OCI-LY3 (cell line): ENCODE results near the gene WTAP.
"Not testable (repeated sequence)": the region's sequence is repeated elsewhere in the genome, so short reads cannot be mapped to it uniquely, and the experiment has no call there.

Source experiments
- H2AFZ ChIP-seq: fragments of 200-600, 300-600 bp; shearing (Covaris generic); 2 replicates; pipeline ENCODE4 v1.6.0; 2014; ENCODE audit warnings: antibody characterized with exemption, low read depth, low read length
- H3K27ac ChIP-seq: fragments of 200-600, 300-600 bp; sonication (generic); 2 replicates; pipeline ENCODE4 v1.5.1; 2014; ENCODE audit warnings: mild to moderate bottlenecking, low read length, moderate library complexity, mixed read lengths
- H3K27me3 ChIP-seq: fragments of 200-600, 300-600 bp; sonication (generic); 2 replicates; pipeline ENCODE4 v1.6.1; 2014; ENCODE audit warnings: low read depth, low read length, mixed read lengths
- H3K36me3 ChIP-seq: fragments of 200-600, 300-600 bp; sonication (generic); replicated peaks from 2 replicates; pipeline ENCODE3; 2014; ENCODE audit warnings: low read depth, low read length, mixed read lengths
- H3K4me1 ChIP-seq: fragments of 300-600, 200-600 bp; sonication (generic); 2 replicates; pipeline ENCODE4 v1.6.1; 2014; ENCODE audit warnings: low read length, mixed read lengths
- H3K4me2 ChIP-seq: fragments of 200-600, 300-600 bp; sonication (generic); 2 replicates; pipeline ENCODE4 v1.6.1; 2014; ENCODE audit warnings: low read length, mixed read lengths
- H3K4me3 ChIP-seq: fragments of 300-600, 200-600 bp; sonication (generic); 2 replicates; pipeline ENCODE4 v1.5.1; 2014; ENCODE audit warnings: antibody characterized with exemption, mild to moderate bottlenecking, low read length, moderate library complexity
- H3K79me2 ChIP-seq: fragments of 300-600, 200-600 bp; shearing (Covaris generic); 2 replicates; pipeline ENCODE4 v1.6.1; 2014; ENCODE audit warnings: mild to moderate bottlenecking, low read length, mixed read lengths
- H3K9ac ChIP-seq: fragments of 300-600, 200-600 bp; shearing (Covaris generic); 2 replicates; pipeline ENCODE4 v1.6.0; 2014; ENCODE audit warnings: mild to moderate bottlenecking, low read length, moderate library complexity
- H3K9me3 ChIP-seq: fragments of 200-600, 300-600 bp; shearing (Covaris generic); 2 replicates; pipeline ENCODE4 v1.6.1; 2014; ENCODE audit warnings: low read length, mixed read lengths; ENCODE audit not compliant: insufficient read depth
- H4K20me1 ChIP-seq: fragments of 200-600, 300-600 bp; sonication (generic); 2 replicates; pipeline ENCODE4 v1.6.1; 2016; ENCODE audit warnings: low read length, mixed read lengths; ENCODE audit not compliant: insufficient read depth
- CTCF ChIP-seq: fragments of 200-600, 300-600 bp; sonication (generic); IDR thresholded peaks from 2 replicates; pipeline ENCODE4 v1.5.1; 2014; ENCODE audit warnings: antibody characterized with exemption, low read length, low read depth
- EZH2phosphoT487 ChIP-seq: fragments of 200-600 bp; shearing (Covaris generic); IDR thresholded peaks from 2 replicates; pipeline ENCODE4 v1.6.1; 2018; ENCODE audit warnings: antibody characterized with exemption, mixed run types, low read depth

WTAP gene

GRCh38 chr6:159687341-159687740, 40.0 kb upstream of the WTAP start:
- Histone ChIP-seq H3K27me3 (no peaks in the 10 kb centered on the region), H3K4me2 (no peak overlapping the region), H3K9ac (no peak overlapping the region), H3K9me3 (no peaks in the 10 kb centered on the region), H3K79me2 (peaks cover 50% of the 10 kb centered on the region), H3K27ac (no peak overlapping the region), H2AFZ (no peak overlapping the region), H3K4me1 (peaks cover 19% of the 10 kb centered on the region; the same call in 1 of the 2 replicates), H3K36me3 (peaks cover 21% of the 10 kb centered on the region), H3K4me3 (no peak overlapping the region), H4K20me1 (no peaks in the 10 kb centered on the region)
- TF ChIP-seq EZH2phosphoT487 (no peak), CTCF (no peak)

GRCh38 chr6:159688266-159688905, 38.9 kb upstream of the WTAP start:
- Histone ChIP-seq H3K4me3 (no peak overlapping the region), H3K9ac (no peak overlapping the region), H3K4me2 (no peak overlapping the region), H3K79me2 (peaks cover 58% of the 10 kb centered on the region), H3K27ac (no peak overlapping the region), H3K9me3 (no peaks in the 10 kb centered on the region), H4K20me1 (no peaks in the 10 kb centered on the region), H2AFZ (no peak overlapping the region), H3K27me3 (no peaks in the 10 kb centered on the region), H3K4me1 (peaks cover 19% of the 10 kb centered on the region; the same call in 1 of the 2 replicates), H3K36me3 (peaks cover 21% of the 10 kb centered on the region)
- no peak for TF ChIP-seq CTCF

- Histone ChIP-seq H2AFZ (no peak overlapping the region), H3K4me2 (no peak overlapping the region), H3K27ac (no peak overlapping the region), H3K9me3 (no peaks in the 10 kb centered on the region), H3K9ac (no peak overlapping the region), H4K20me1 (no peaks in the 10 kb centered on the region), H3K4me1 (peaks cover 21% of the 10 kb centered on the region; the same call in 1 of the 2 replicates), H3K79me2 (peaks cover 58% of the 10 kb centered on the region), H3K27me3 (no peaks in the 10 kb centered on the region), H3K36me3 (peaks cover 21% of the 10 kb centered on the region), H3K4me3 (no peak overlapping the region)
- TF ChIP-seq CTCF (no peak), EZH2phosphoT487 (no peak)
These were observed 38.3 kb upstream of the WTAP start for GRCh38 chr6:159689001-159689400.

GRCh38 chr6:159690135-159690534, 37.2 kb upstream of the WTAP start:
- not testable (repeated sequence) for H3K9ac ChIP-seq, H3K27me3 ChIP-seq, H3K9me3 ChIP-seq, H3K4me2 ChIP-seq, H2AFZ ChIP-seq, H4K20me1 ChIP-seq, H3K4me3 ChIP-seq
- peaks cover 24% of the 10 kb centered on the region; the same call in 1 of the 2 replicates for H3K4me1 ChIP-seq
- H3K36me3 ChIP-seq, result peaks cover 21% of the 10 kb centered on the region
- peak overlapping the region; percentile 73; the same call in 1 of the 2 replicates for H3K27ac ChIP-seq
- peaks cover 58% of the 10 kb centered on the region for H3K79me2 ChIP-seq
